ENCODE results near the gene SRP54. TPM values are rescaled to one million over a fixed set of nuclear protein-coding genes. Genes with fewer than 3 reads are reported as not detected.
"Not testable (repeated sequence)": the region's sequence is repeated elsewhere in the genome, so short reads cannot be mapped to it uniquely, and the experiment has no call there.

Gene SRP54
- total and polyA plus RNA-seq, 3 experiments from 2014 or later: 34.5 to 76.5 (median 76.2) TPM

GRCh38 chr14:35004839-35005238 lies 22.0 kb downstream of the SRP54 start:
- DNase-seq: no peak
- Mint-ChIP-seq H3K9me3 (no peaks in the 10 kb centered on the region), H3K27me3 (no peaks in the 10 kb centered on the region), H3K4me3 (no peak overlapping the region), H3K4me1 (peaks cover 0 to 2% (median 0%) of the 10 kb centered on the region in 3 donors), H3K36me3 (peaks cover 0 to 66% (median 9%) of the 10 kb centered on the region in 3 donors), H3K27ac (peak overlapping the region in 2 of 8 donors; percentile 30 to 64)
- H3K27me3 ChIP-seq (ENCODE audit: insufficient read depth, low read length, poor library complexity, severe bottlenecking): no peaks in the 10 kb centered on the region
- H3K36me3 ChIP-seq (ENCODE audit: insufficient read depth, low read length): peaks cover 4% of the 10 kb centered on the region
- ChIA-PET CTCF (interaction anchor here (1.8 kb wide), 1 partner anchor 23 kb away, joined by 4 read pairs; no protein-coding TSS in a partner anchor), POLR2A (no interaction called here)
- H3K4me1 ChIP-seq (ENCODE audit: insufficient read depth, low read length): no peaks in the 10 kb centered on the region
- no peak overlapping the region for H3K27ac ChIP-seq (ENCODE audit: low read depth, low read length)
- no peaks in the 10 kb centered on the region for H3K9me3 ChIP-seq (ENCODE audit: low read length)
- H3K4me3 ChIP-seq (ENCODE audit: low read length): no peak overlapping the region

- H3K4me3 ChIP-seq (ENCODE audit: low read length): no peak overlapping the region
- H3K9me3 ChIP-seq (ENCODE audit: low read length): no peaks in the 10 kb centered on the region
- H3K27ac ChIP-seq (ENCODE audit: low read depth, low read length): no peak overlapping the region
- peak overlapping the region in 5 of 8 donors; percentile 9 to 59 (median 24) for H3K27ac Mint-ChIP-seq
- no peaks in the 10 kb centered on the region for H3K4me1 Mint-ChIP-seq
- H3K36me3 Mint-ChIP-seq: peaks cover 26 to 81% (median 39%) of the 10 kb centered on the region in 3 donors
- no peaks in the 10 kb centered on the region for H3K27me3 ChIP-seq (ENCODE audit: insufficient read depth, low read length, poor library complexity, severe bottlenecking)
- H3K4me1 ChIP-seq (ENCODE audit: insufficient read depth, low read length): no peaks in the 10 kb centered on the region
- no peaks in the 10 kb centered on the region for H3K9me3 Mint-ChIP-seq
- H3K36me3 ChIP-seq (ENCODE audit: insufficient read depth, low read length): peaks cover 31% of the 10 kb centered on the region
- no peaks in the 10 kb centered on the region for H3K27me3 Mint-ChIP-seq
- POLR2A ChIA-PET: no interaction called here
- no peak overlapping the region for H3K4me3 Mint-ChIP-seq
- DNase-seq: no peak
- CTCF ChIA-PET: no interaction called here
Measured at GRCh38 chr14:35016568-35016967, 33.8 kb downstream of the SRP54 start.

- no peaks in the 10 kb centered on the region for H3K27me3 Mint-ChIP-seq
- H3K36me3 Mint-ChIP-seq: peaks cover 19 to 82% (median 46%) of the 10 kb centered on the region in 3 donors
- peak overlapping the region in 2 of 8 donors; percentile 41 to 46 for H3K27ac Mint-ChIP-seq
- H3K27me3 ChIP-seq (ENCODE audit: insufficient read depth, low read length, poor library complexity, severe bottlenecking): no peaks in the 10 kb centered on the region
- H3K9me3 Mint-ChIP-seq: no peaks in the 10 kb centered on the region
- ChIA-PET POLR2A (interaction anchor here (1.4 kb wide), 1 partner anchor 26 kb away, joined by 3 read pairs; the partner anchor contains the start of gene FAM177A1), CTCF (no interaction called here)
- no peaks in the 10 kb centered on the region for H3K4me1 ChIP-seq (ENCODE audit: insufficient read depth, low read length)
- H3K36me3 ChIP-seq (ENCODE audit: insufficient read depth, low read length): peaks cover 24% of the 10 kb centered on the region
- H3K4me3 ChIP-seq (ENCODE audit: low read length): no peak overlapping the region
- no peak overlapping the region for H3K4me3 Mint-ChIP-seq
- H3K4me1 Mint-ChIP-seq: no peaks in the 10 kb centered on the region
- DNase-seq: no peak
- H3K27ac ChIP-seq (ENCODE audit: low read depth, low read length): no peak overlapping the region
- H3K9me3 ChIP-seq (ENCODE audit: low read length): no peaks in the 10 kb centered on the region
Measured at GRCh38 chr14:35020713-35021112, 37.9 kb downstream of the SRP54 start.

DNA sequence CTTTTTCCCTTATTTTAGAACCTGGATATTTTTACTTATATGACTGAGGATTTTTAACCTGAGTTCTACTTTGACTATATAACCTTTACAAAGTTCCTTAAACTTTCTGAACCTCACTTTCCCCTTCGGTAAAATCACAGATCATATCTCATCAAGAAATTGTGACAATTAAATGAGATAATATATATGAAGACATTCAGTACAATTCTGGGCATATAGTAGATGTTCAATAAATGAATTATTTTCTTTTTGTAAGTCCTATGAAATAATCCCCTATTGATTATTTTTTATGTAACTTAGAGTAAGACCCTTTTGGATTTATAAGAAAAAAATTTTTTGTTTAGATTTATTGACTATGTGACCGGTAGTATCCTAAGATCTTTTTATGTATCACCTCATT lies 45.6 kb downstream of the SRP54 start:
- H3K27me3 Mint-ChIP-seq: no peaks in the 10 kb centered on the region
- no peak overlapping the region for H3K4me3 Mint-ChIP-seq
- Histone ChIP-seq H3K36me3 (ENCODE audit: insufficient read depth, low read length) (peaks cover 25% of the 10 kb centered on the region), H3K27me3 (ENCODE audit: insufficient read depth, low read length, poor library complexity, severe bottlenecking) (no peaks in the 10 kb centered on the region), H3K27ac (ENCODE audit: low read depth, low read length) (no peak overlapping the region), H3K9me3 (ENCODE audit: low read length) (no peaks in the 10 kb centered on the region), H3K4me3 (ENCODE audit: low read length) (no peak overlapping the region), H3K4me1 (ENCODE audit: insufficient read depth, low read length) (no peaks in the 10 kb centered on the region)
- peaks cover 0 to 3% (median 2%) of the 10 kb centered on the region in 5 donors for H3K9me3 Mint-ChIP-seq
- H3K36me3 Mint-ChIP-seq: peaks cover 21 to 71% (median 22%) of the 10 kb centered on the region in 3 donors
- ChIA-PET POLR2A (no interaction called here), CTCF (no interaction called here)
- H3K4me1 Mint-ChIP-seq: no peaks in the 10 kb centered on the region
- DNase-seq: no peak
- no peak overlapping the region for H3K27ac Mint-ChIP-seq

DNA sequence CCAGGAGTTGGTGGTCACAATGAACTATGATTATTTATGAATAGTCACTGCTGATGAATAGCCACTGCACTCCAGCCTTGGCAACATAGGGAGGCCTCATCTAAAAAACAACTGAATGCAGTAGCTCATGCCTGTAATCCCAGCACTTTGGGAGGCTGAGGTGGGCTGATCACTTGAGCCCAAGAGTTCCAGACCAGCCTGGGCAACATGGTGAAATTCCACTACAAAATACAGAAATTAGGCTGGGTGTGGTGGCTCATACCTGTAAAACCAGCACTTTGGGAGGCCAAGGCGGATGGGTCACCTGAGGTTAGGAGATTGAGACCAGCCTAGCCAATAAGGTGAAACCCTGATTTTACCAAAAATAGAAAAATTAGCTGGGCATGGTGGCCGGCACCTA lies 49.8 kb downstream of the SRP54 start:
- H3K27me3 ChIP-seq (ENCODE audit: insufficient read depth, low read length, poor library complexity, severe bottlenecking): no peaks in the 10 kb centered on the region
- H3K4me1 ChIP-seq (ENCODE audit: insufficient read depth, low read length): no peaks in the 10 kb centered on the region
- peaks cover 4 to 21% (median 12%) of the 10 kb centered on the region in 5 donors for H3K9me3 Mint-ChIP-seq
- DNase-seq: no peak
- no peak overlapping the region for H3K27ac ChIP-seq (ENCODE audit: low read depth, low read length)
- H3K9me3 ChIP-seq (ENCODE audit: low read length): no peaks in the 10 kb centered on the region
- H3K4me3 Mint-ChIP-seq: no peak overlapping the region
- ChIA-PET CTCF (no interaction called here), POLR2A (no interaction called here)
- H3K4me1 Mint-ChIP-seq: no peaks in the 10 kb centered on the region
- H3K27me3 Mint-ChIP-seq: no peaks in the 10 kb centered on the region
- no peak overlapping the region for H3K4me3 ChIP-seq (ENCODE audit: low read length)
- H3K27ac Mint-ChIP-seq: peak overlapping the region in 1 of 8 donors; percentile 43
- peaks cover 11% of the 10 kb centered on the region for H3K36me3 ChIP-seq (ENCODE audit: insufficient read depth, low read length)
- H3K36me3 Mint-ChIP-seq: peaks cover 16 to 53% (median 26%) of the 10 kb centered on the region in 3 donors

GRCh38 chr14:35034440-35034833 lies 51.6 kb downstream of the SRP54 start:
- Mint-ChIP-seq H3K27ac (no peak overlapping the region), H3K9me3 (peaks cover 4 to 21% (median 12%) of the 10 kb centered on the region in 5 donors), H3K4me1 (no peaks in the 10 kb centered on the region), H3K4me3 (peak overlapping the region in 1 of 7 donors; percentile 40), H3K36me3 (peaks cover 10 to 35% (median 21%) of the 10 kb centered on the region in 3 donors), H3K27me3 (no peaks in the 10 kb centered on the region)
- Histone ChIP-seq H3K36me3 (ENCODE audit: insufficient read depth, low read length) (no peaks in the 10 kb centered on the region), H3K4me1 (ENCODE audit: insufficient read depth, low read length) (no peaks in the 10 kb centered on the region), H3K27me3 (ENCODE audit: insufficient read depth, low read length, poor library complexity, severe bottlenecking) (no peaks in the 10 kb centered on the region), H3K27ac (ENCODE audit: low read depth, low read length) (no peak overlapping the region), H3K4me3 (ENCODE audit: low read length) (no peak overlapping the region), H3K9me3 (ENCODE audit: low read length) (no peaks in the 10 kb centered on the region)
- DNase-seq: no peak
- ChIA-PET CTCF (no interaction called here), POLR2A (no interaction called here)

DNA sequence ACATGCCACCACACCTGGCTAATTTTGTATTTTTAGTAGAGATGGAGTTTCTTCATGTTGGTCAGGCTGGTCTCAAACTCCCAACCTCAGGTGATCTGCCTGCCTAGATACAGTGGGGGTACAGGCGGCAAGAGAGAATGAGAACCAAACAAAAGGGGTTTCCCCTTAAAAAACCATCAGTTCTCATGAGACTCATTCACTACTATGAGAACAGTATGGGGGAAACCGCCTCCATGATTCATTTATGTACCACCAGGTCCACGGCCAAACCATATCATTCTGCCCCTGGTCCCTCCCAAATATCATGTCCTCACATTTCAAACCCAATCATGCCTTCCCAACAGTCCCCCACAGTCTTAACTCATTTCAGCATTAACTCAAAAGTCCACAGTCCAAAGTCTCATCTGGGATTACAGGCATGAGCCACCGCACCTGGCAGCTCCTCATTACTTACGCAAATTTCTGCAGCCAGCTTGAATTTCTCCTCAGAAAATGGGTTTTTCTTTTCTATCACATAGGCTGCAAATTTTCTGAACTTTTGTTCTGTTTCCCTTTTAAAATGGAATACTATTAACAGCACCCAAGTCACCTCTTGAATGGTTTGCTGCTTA lies 52.3 kb downstream of the SRP54 start:
- CTCF ChIA-PET; H3K27me3 Mint-ChIP-seq; H3K36me3 ChIP-seq (ENCODE audit: insufficient read depth, low read length): not testable (repeated sequence)

GRCh38 chr14:35038312-35038711 lies 55.5 kb downstream of the SRP54 start:
- POLR2A ChIA-PET; H3K27me3 Mint-ChIP-seq; H3K27ac ChIP-seq (ENCODE audit: low read depth, low read length); H3K4me1 ChIP-seq (ENCODE audit: insufficient read depth, low read length); H3K27me3 ChIP-seq (ENCODE audit: insufficient read depth, low read length, poor library complexity, severe bottlenecking); H3K4me3 Mint-ChIP-seq; H3K9me3 ChIP-seq (ENCODE audit: low read length); H3K36me3 ChIP-seq (ENCODE audit: insufficient read depth, low read length); H3K4me1 Mint-ChIP-seq; CTCF ChIA-PET; DNase-seq; H3K4me3 ChIP-seq (ENCODE audit: low read length): not testable (repeated sequence)
- peaks cover 4 to 20% (median 12%) of the 10 kb centered on the region in 5 donors for H3K9me3 Mint-ChIP-seq
- peak overlapping the region in 1 of 8 donors; percentile 14 for H3K27ac Mint-ChIP-seq
- H3K36me3 Mint-ChIP-seq: peaks cover 9 to 17% (median 15%) of the 10 kb centered on the region in 3 donors

More for the DNA sequence above, 52.3 kb downstream of the SRP54 start:
- H3K27ac ChIP-seq (ENCODE audit: low read depth, low read length); H3K4me1 ChIP-seq (ENCODE audit: insufficient read depth, low read length); H3K4me1 Mint-ChIP-seq; DNase-seq; H3K4me3 Mint-ChIP-seq; H3K9me3 ChIP-seq (ENCODE audit: low read length); POLR2A ChIA-PET; H3K4me3 ChIP-seq (ENCODE audit: low read length); H3K27me3 ChIP-seq (ENCODE audit: insufficient read depth, low read length, poor library complexity, severe bottlenecking): not testable (repeated sequence)
- peak overlapping the region in 4 of 8 donors; percentile 4 to 70 (median 55) for H3K27ac Mint-ChIP-seq
- H3K36me3 Mint-ChIP-seq: peaks cover 10 to 33% (median 21%) of the 10 kb centered on the region in 3 donors
- H3K9me3 Mint-ChIP-seq: peaks cover 4 to 21% (median 12%) of the 10 kb centered on the region in 5 donors

Measured in CD8-positive, alpha-beta memory T cell (primary cell).